Activated CD4-positive, alpha-beta T cell treated with anti-CD3 and anti-CD28 coated beads, Interleukin-2, Interleukin-4, amounts not matched to agents 100 ng/mL and 50 ng/mL, durations not matched to agents 16 hours and 8 hours (primary cell): Measurements from ENCODE around the gene TTLL8.

Experiments
- DNase-seq: peaks from one replicate; pipeline ENCODE4 v3.0.0-alpha.2; 2020; ENCODE audit warnings: low spot score

Gene TTLL8

GRCh38 chr22:50061824-50062355 is 3.8 kb upstream of the TTLL8 start:
- no peak for DNase-seq

GRCh38 chr22:50061141-50061823 is 3.2 kb upstream of the TTLL8 start:
- no peak for DNase-seq

- DNase-seq, result no peak
Observed at GRCh38 chr22:50060441-50061140, 2.5 kb upstream of the TTLL8 start.

GRCh38 chr22:50059881-50060262 is 1.8 kb upstream of the TTLL8 start:
- DNase-seq, result no peak

GRCh38 chr22:50058906-50059880 is 1.1 kb upstream of the TTLL8 start:
- no peak for DNase-seq

- DNase-seq, result no peak
Observed at GRCh38 chr22:50057278-50058060, 629 bp downstream of the TTLL8 start.

GRCh38 chr22:50056214-50056972 is 1.7 kb downstream of the TTLL8 start:
- DNase-seq, result no peak

GRCh38 chr22:50053861-50054260 is 4.2 kb downstream of the TTLL8 start:
- DNase-seq, result no peak

- no peak for DNase-seq
Observed at GRCh38 chr22:50051930-50052329, 6.2 kb downstream of the TTLL8 start.

GRCh38 chr22:50049299-50050195 is 8.6 kb downstream of the TTLL8 start:
- no peak for DNase-seq

GRCh38 chr22:50048836-50049235 is 9.3 kb downstream of the TTLL8 start:
- no peak for DNase-seq

GRCh38 chr22:50048061-50048765 is 9.9 kb downstream of the TTLL8 start:
- DNase-seq, result no peak

- DNase-seq, result no peak
Observed at GRCh38 chr22:50047346-50047745, 10.8 kb downstream of the TTLL8 start.

GRCh38 chr22:50046481-50047245 is 11.4 kb downstream of the TTLL8 start:
- DNase-seq, result no peak

GRCh38 chr22:50046019-50046415 is 12.1 kb downstream of the TTLL8 start:
- DNase-seq, result no peak

GRCh38 chr22:50045211-50046018 is 12.7 kb downstream of the TTLL8 start:
- DNase-seq, result no peak

- no peak for DNase-seq
Observed at GRCh38 chr22:50044485-50045118, 13.5 kb downstream of the TTLL8 start.
